PFSK-1 (cell line): ENCODE results near the gene NUP43.

Experiments
- POLR2AphosphoS5 ChIP-seq: IDR thresholded peaks from 2 replicates; pipeline ENCODE4 v1.6.1; 2012; ENCODE audit warnings: low read depth, mild to moderate bottlenecking, control low read depth, low read length, moderate library complexity
- SIN3A ChIP-seq: IDR thresholded peaks from 2 replicates; pipeline ENCODE4 v1.6.1; 2012; ENCODE audit warnings: mild to moderate bottlenecking, low read length, moderate library complexity, borderline replicate concordance; ENCODE audit not compliant: insufficient read depth

GRCh38 chr6:149771925-149772324 is 25.6 kb upstream of the NUP43 start:
- TF ChIP-seq POLR2AphosphoS5 (no peak), SIN3A (no peak)
